Stimulated activated CD8-positive, alpha-beta memory T cell treated with anti-CD3 and anti-CD28 coated beads, Interleukin-7, amount 100 ng/mL, for 4 hours (primary cell): ENCODE results near the gene LDB1.

Experiments
- DNase-seq, 2 donors: peaks; one replicate each; pipeline ENCODE4 v3.0.0-alpha.2; 2020; ENCODE audit warnings: low read depth in 2 of 2

Gene LDB1, protein sequence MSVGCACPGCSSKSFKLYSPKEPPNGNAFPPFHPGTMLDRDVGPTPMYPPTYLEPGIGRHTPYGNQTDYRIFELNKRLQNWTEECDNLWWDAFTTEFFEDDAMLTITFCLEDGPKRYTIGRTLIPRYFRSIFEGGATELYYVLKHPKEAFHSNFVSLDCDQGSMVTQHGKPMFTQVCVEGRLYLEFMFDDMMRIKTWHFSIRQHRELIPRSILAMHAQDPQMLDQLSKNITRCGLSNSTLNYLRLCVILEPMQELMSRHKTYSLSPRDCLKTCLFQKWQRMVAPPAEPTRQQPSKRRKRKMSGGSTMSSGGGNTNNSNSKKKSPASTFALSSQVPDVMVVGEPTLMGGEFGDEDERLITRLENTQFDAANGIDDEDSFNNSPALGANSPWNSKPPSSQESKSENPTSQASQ

DNA sequence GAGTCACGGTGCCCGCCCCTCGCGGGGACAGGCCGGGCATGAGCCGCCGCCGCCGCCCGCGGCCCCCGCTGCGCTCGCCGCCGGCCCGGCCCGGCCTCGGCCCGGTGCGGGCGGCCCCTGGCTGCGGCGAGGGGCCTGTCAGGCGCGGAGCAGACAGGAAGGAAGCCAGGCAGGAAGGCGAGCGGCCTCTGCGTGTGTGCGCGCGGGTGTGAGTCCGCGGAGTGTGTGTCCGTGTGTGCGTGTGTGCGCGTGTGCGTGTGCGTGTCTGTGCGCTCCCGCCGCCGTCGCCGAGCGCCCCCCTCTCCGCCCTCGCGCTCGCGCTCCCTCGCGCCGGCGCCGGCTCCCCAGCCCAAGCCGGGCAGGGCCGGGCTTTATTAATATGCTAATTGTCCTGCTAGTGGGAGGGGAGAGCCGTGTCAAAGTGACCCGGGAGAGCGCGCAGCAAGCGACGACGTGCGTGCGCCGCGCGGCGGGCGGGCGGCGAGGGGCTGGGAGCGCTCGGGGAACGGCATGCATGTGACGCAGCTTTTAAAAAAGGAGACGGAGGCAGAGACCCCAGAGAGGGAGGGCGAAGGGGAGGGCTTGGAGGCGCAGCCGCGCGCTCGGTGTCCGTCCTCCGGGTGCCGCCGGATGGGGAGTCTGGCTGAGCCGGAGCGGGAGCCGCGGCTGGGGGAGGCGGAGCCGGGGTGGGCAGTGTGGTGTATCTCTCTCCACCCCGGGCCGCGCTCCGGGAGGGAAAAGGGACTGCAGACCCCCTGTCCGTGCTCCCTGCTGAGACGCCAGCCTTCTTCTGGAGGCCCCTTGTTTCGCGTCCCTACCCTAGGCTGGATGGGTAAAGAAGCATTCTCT is at the start of gene LDB1:
Gene LDB1, minus strand, starts transcription at position 227 of the 849 bp plus-strand sequence. CDS start 258 bp downstream, outside the sequence.
- peak; percentile 30 to 59 for DNase-seq

- no peak for DNase-seq
These were observed 47.7 kb upstream of the LDB1 start for GRCh38 chr10:102167861-102168260.

- no peak for DNase-seq
These were observed 43.3 kb upstream of the LDB1 start for GRCh38 chr10:102163342-102163989.

DNA sequence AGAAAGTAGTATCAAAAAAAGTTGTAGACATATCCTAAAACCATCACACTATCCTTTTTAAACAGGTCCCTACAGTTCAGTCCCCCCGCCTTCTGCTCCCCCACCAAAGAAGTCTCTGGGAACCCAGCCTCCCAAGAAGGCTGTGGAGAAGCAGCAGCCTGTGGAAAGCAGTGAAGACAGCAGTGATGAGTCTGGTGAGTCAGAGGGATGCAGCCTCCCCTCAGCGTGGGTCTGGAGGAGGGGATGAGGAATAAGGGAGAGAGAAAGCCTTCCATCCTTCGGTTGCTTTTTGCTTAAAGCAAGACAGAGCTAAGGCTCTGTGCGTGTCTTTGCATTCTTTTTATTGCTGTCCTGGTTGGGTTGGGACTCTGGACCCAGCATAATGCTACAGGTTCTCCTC is 39.7 kb upstream of the LDB1 start:
- no peak for DNase-seq

- DNase-seq = no peak
These were observed 39.0 kb upstream of the LDB1 start for GRCh38 chr10:102159051-102159597.

DNA sequence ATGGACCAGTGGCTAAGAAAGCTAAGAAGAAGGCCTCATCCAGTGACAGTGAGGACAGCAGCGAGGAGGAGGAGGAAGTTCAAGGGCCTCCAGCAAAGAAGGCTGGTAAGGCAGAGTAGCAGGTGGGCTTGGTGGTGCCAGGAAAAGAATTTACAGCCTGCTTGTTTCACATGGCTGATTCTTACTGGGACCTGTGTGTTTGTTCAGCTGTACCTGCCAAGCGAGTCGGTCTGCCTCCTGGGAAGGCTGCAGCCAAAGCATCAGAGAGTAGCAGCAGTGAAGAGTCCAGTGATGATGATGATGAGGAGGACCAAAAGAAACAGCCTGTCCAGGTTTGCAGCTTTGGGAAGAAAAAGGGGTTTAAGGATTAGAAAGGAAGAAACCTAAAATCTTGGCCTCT is 37.1 kb upstream of the LDB1 start:
- DNase-seq = no peak

- DNase-seq = no peak
These were observed 34.4 kb upstream of the LDB1 start for GRCh38 chr10:102154466-102155116.

GRCh38 chr10:102153093-102153620 is 33.0 kb upstream of the LDB1 start:
- DNase-seq = no peak

DNA sequence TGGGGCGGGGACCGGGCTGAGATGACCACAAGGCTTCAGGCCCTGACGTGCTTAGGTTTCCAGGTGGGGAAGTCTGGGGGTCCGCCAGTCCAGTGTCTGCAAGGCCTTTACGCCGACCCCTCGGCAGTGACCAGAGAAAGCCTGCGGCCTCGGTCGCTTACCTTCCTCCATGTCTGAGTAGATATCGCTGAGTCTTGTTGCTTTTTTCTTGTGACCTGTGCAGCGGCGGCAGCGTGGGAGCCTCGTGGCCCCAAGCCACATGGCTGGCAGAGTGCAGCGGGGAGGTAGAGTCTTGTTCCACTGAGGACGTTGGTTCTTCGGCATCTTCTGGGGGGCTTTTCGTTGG is 32.4 kb upstream of the LDB1 start:
- peak; percentile 27 to 43 for DNase-seq

GRCh38 chr10:102151774-102152544 is 31.8 kb upstream of the LDB1 start, which contains the start of gene NOLC1:
Gene NOLC1, plus strand, starts transcription at chr10:102152389. Its CDS starts 22 bp downstream, at chr10:102152411.
- peak; percentile 99 to 100 for DNase-seq

GRCh38 chr10:102150970-102151773 is 31.0 kb upstream of the LDB1 start:
- DNase-seq = no peak

- DNase-seq = no peak
These were observed 28.1 kb upstream of the LDB1 start for GRCh38 chr10:102148275-102148674.

DNA sequence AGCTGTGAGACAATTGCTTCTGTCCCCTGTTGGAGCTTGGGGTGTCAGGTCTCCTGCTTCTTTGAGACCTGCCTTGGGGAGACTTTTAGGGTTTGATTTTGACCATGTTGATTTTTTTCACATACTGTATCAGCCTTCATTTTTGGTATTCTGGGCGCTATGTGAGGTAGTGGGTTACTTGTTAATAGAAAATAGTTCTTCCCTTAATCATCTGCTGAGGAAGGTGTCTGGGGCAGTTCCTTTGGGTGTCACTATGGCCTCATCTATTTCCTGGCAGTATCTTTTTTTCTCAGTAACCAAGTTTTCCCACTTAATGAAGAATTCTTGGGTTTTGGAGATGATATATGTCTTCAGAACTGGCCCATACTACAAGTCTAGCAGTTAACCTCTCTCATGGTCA is 27.4 kb upstream of the LDB1 start:
- DNase-seq = no peak

DNA sequence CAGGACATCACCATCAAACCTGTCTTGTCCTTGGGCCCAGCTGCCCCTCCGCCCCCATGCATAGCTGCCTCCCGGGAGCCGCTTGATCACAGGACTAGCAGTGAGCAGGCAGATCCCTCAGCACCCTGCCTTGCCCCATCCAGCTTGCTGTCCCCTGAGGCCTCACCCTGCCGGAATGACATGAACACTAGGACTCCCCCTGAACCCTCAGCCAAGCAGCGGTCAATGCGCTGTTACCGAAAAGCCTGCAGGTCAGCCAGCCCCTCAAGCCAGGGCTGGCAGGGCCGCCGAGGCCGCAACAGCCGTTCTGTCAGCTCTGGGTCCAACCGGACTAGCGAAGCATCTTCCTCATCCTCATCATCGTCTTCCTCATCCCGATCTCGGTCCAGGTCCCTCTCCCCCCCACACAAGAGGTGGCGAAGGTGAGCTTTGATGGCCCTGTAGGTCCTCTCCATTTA is 26.8 kb upstream of the LDB1 start:
- no peak for DNase-seq

- no peak for DNase-seq
These were observed 21.5 kb upstream of the LDB1 start for GRCh38 chr10:102141583-102142107.

- no peak for DNase-seq
These were observed 20.9 kb upstream of the LDB1 start for GRCh38 chr10:102140913-102141540.

DNA sequence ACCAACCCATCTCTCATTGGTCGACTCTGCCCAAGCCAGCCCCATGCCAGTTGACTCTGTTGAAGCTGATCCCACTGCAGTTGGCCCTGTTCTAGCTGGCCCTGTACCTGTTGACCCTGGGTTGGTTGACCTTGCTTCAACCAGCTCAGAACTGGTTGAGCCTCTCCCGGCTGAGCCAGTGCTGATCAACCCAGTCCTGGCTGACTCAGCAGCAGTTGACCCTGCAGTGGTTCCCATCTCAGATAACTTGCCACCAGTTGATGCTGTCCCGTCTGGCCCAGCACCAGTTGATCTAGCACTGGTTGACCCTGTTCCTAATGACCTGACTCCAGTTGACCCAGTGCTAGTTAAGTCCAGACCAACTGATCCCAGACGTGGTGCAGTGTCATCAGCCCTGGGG is 20.1 kb upstream of the LDB1 start:
- DNase-seq = no peak

DNA sequence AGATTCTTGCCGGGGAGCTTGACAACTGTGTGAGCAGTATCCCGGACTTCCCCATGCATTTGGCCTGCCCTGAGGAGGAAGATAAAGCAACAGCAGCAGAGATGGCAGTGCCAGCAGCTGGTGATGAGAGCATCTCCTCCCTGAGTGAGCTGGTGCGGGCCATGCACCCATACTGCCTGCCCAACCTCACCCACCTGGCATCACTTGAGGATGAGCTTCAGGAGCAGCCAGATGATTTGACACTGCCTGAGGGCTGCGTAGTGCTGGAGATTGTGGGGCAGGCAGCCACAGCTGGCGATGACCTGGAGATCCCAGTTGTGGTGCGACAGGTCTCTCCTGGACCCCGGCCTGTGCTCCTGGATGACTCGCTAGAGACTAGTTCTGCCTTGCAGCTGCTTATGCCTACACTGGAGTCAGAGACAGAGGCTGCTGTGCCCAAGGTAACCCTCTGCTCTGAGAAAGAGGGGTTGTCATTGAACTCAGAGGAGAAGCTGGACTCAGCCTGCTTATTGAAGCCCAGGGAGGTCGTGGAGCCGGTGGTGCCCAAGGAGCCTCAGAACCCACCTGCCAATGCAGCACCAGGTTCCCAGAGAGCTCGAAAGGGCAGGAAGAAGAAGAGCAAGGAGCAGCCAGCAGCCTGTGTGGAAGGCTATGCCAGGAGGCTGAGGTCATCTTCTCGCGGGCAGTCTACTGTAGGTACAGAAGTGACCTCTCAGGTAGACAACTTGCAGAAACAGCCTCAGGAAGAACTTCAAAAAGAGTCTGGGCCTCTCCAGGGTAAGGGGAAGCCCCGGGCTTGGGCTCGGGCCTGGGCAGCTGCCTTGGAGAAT is 19.3 kb upstream of the LDB1 start:
- DNase-seq = no peak
